HG03432 (cell line): ENCODE measurements around the gene MAN1A2.

ENCODE experiments used
- ATAC-seq: cut with Tn5 transposase; IDR thresholded peaks from one replicate; pipeline ENCODE4 v1.9.1; 2021; ENCODE audit warnings: mild to moderate bottlenecking, moderate library complexity; ENCODE audit not compliant: unreplicated experiment

MAN1A2 gene

DNA sequence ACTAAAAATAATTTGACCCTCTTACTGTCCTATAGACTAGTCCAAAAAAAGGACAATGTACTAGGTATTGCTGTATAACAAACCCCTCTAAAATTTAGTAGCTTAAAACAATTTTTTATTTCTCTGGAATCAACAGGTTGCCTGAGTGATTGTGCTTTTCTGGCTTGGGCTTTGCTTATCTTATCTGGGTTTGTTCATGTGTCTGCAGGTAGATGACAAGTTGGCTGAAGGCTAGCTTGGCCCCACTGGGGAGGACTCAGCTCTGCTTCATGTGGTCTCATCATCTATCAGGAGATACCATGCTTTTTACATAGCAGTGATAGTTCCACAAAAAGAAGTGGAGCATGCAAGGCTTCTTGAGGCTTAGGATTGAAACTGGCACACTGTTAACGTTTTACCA, 114.2 kb downstream of the MAN1A2 start:
- ATAC-seq, result no peak

DNA sequence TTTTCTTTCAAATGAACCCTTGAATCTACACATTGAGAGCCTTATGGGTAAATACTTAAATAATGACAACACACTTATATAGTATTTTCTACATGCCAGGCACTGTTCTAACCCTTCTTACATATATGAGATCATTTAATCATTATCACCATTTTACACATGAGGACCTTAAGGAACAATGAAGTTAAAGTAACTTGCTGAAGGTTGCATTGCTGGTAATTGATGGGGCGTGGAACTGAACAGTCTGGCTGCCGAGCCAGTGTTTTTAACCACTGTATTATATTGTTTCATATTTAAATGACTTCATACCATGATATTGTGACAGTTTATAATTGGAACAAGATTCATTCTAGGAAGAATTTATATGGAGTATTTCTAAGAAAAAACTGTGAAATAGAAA, 126.7 kb downstream of the MAN1A2 start:
- no peak for ATAC-seq

DNA sequence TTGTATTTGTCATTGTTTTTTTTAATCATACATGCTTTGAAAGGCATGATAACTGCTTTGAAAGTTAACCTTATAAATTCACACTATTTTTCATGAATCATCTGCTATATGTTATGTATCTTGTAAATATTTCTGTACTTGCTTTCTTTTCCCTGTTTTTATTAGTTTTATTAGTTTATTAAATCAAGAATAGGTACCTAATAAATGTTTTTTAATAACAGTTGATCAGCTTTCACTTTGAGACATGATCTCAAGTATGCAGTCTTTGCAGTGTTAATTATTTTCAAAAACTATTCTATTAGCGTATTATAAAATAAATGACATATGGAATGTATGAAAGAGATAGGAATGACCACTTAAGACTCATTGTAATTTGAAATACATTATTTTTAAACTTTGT, 127.8 kb downstream of the MAN1A2 start:
- no peak for ATAC-seq

DNA sequence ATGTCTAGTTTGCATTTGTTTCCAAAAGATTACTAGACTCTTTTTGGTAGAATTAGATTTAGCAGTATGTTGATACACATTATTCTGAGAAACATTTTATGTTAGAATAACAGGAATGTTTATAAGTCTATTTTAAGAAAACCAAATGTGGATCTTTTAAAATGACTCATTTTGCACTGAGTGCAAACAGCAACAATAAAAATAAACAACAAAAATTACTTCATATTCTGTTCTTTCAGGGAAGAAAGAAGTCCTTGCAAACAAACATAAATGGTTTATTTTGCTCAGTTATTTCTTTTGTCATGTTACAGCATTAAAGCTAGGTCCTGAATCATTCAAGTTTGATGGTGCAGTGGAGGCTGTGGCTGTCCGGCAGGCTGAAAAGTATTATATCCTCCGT, 131.8 kb downstream of the MAN1A2 start:
- no peak for ATAC-seq

DNA sequence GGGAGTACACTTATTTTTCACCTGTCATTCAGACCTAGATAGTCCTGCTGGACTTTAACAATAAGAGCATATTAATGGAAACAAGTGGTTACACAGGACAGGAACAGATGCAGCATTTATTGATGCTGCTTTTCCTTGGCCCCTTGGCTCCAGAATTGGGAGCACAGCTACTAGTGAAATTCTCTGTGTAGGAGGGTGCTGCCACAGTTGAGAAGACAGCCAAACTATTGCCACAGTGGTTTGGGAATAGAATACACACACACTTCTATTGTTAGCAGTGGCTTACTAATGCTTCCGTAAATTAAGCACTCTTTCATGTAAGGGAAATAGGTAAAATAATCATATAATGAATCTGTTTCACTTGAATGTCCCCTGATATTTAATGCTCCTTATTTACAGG, 133.3 kb downstream of the MAN1A2 start:
- no peak for ATAC-seq

DNA sequence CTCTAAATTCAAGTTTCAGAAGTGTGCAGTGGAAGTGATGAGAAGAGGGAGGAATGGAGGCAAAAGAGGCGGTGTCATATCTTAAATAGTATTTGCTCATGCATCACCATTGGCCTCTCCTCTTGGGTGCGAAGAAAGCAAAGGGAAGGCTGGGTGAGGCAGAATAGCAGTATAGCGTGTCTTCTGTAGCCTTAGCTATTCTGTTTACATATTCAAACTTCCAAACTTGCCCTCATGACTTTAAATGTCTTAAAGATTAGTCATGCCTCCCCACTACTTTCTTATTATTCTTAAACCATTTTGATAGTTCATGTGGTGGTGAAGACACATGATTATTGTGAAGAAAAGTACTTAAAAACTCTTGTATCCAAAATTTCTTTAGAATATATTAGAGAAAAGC, 134.0 kb downstream of the MAN1A2 start:
- no peak for ATAC-seq

DNA sequence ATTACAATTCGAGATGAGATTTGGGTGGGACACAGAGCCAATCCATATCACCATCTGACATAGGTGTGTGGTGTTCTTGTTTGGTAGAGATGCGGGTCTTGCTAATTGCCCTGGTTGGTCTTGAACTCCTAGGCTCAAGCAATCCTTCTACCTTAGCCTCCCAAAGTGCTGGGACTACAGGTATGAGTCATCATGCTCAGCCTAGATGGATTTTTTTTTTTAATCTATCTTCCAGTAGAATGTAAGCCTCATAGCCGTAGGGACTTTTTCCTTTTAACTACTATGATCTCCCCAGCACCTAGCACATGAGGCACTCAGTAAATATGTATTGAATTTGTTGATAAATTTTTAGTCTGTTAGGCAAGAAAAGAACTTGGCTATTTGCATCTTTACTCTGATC, 144.0 kb downstream of the MAN1A2 start:
- no peak for ATAC-seq

DNA sequence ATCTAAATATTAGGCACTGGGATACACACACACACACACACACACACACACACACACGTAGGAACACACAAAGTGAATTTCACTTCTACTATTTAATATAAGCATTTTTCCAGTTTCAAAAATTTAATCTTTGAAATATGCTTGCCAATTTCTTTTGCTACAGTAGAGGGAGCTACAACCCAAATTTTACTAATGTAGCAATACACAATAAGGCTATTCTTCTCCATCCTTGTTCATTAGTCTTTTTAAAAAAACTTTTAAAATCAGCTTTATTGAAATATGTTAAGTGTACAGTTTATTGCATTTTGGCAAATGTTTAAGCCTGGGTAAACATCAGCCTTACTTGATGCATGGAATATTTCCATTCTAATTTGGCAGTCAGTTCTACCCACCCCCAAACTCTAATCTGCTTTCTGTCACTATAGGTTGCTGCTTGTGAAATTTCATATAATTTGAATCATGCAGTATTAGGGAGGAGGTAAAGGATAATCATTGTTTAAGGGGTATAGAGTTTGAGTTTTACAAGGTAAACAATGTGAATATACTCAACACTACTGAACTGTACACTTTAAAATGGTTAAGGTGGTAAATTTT, 145.6 kb downstream of the MAN1A2 start:
- ATAC-seq, result no peak

DNA sequence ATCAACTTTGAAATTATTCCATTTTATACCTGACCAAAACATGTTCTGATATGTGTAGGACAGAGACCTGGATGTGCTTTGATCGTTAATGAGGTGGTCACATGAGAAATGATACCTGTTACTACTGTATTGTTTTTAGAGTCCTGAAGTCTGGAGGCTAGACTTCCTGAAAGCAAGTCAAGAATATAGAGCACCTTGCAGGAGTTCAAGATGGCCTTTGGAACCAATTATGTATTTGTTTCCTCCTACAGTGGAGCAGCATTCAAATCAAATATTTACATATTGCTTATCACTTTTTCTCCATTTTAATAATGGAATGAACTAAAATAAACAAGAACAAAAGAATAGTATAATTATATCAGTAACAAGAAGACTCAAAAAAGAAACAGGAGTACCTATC, 155.9 kb downstream of the MAN1A2 start:
- ATAC-seq, result no peak

DNA sequence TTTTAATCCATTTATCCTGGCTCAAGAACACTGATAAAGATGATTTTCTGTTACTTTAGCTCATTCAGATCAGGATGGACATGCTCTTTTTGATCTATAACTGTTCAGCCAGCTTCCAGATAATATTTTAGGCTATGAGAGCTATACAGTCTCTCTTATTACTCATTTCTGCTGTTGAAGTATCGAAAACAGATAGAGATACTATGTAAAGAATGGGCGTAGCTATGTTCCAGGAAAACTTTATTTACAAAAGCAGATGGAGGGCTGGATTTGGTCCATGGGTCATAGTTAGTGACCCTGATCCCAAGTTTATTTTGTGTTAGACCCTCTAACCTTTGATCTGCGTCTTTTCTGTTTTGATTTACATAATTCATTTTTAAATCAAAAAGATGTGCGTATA, 159.8 kb downstream of the MAN1A2 start:
- ATAC-seq, result no peak

DNA sequence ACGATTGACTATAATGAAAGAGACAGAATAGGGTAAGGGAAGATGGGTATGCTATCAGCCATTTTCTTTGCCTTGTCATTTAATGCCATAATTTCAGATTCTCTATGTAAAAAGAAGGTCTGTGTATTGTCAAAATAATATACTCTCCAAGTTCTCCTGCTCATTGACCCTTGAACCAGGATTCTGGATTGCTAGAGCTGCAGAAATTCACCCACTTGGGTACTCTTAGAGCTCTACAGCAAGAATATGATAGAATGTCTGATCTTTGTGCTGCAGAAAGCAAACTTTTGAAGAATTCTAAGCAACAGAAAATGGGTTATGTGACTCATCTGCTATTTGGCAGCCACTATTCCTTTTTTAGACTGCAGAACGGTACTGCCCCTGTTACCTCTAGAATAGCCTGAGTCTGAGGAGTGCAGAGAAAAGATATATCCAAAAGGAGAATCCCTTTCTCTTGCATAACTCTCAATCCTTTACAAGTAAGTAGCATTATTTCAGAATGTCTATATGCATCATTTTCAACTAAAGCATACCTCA, 160.4 kb downstream of the MAN1A2 start:
- ATAC-seq, result no peak

DNA sequence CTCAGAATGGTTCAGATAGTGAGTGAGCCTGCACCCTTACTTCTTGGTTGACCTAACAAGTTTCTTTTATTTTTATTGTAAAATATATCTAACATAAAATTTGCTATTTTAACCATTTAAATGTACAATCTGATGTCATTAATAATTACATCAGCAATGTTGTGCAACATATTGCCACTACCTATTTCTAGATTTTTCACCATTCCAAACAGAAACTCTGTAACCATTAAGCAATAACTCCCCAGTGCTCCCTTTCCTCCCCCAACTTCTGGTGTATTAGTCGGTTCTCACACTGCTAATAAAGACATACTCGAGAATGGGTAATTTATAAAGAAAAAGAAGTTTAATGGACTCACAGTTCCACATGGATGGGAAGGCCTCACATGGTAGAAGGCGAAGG, 162.4 kb downstream of the MAN1A2 start:
- ATAC-seq, result no peak

DNA sequence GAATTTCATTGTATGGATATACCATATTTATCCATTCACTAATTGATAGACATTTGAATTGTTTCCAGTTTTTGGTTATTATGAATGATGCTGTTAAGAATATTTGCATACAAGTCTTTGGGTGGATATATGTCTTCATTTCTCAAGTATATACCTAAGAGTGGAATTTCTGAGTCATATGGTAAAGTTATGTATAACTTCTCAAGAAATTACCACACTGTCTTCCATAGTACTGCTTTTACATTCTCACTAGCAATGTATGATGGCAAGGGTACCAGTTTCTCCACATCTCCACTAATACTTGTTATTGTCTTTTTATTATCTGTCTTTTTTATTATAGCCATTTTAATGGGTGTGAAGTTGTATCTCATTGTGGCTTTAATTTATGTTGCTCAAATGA, 164.0 kb downstream of the MAN1A2 start:
- no peak for ATAC-seq

DNA sequence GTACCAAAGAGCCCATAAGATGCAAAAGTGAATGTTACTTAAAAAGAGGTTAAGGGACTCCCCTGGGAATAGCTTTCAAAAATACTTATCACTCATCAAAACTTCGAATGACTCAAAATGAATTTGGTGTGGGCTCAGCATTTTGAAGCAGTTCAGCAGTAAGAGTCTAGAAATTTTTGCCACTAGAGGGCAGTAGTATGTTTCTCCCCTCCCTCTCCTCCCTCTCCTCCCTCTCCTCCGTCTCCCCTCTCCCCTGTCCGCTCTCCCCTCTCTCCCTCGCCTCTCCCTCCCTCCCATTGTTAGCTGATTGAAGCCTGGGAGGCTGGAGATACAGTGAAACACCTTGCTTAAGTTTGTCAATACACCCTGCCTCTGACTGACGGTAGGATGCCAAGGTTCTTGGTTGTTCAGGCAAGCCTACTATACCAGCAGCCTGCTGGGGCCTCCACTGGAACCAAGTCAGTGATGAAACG, 167.8 kb downstream of the MAN1A2 start:
- peak; percentile 89 for ATAC-seq

DNA sequence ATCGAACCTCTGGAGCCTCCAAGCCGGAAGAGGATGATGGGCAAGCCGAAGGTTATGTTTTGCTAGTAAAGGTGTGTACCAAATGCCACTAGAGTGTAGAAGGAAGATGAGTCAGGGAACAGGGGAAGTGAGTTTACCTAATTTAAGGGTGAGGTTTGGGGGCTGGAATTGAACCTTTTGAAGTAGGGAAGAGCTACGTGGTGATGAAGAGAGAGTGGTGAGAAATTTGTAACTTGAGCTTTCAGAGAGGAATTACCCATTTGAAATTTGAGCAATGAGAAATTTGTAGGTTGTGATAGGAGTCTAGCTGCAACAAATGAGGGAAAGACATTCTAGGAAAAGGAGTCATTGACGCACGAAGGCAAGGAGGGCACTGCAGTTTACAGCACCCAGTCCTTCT, 168.6 kb downstream of the MAN1A2 start:
- no peak for ATAC-seq

DNA sequence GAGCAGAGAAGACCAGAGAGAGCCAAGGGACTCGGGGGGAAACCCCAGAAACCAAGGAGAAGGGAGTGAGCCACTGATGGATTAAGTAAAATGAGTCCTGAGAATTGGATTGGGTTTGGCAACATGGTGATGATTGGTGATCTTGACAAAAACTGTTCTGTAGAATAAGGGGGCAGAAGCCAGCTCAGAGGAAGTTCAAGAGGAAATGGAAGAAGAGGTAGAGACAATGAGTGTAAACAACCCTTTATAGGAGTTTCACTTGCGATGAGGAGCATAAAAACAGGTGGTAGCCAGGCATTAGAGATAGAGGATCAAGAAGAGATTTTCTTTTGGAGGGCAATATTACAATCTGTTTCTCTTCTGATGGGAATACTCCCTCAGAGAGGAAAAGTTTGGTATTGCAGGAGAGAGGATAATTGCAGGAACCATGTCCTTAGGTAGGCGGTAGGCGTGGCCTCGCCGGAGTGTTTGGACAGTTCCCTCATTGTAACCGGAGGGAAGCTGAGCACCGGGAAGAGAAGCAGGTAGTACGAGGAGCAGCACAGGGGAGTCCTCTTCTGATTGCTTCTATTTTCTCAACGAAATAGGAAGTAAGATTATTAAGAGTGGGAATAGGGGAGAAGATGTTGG, 170.2 kb downstream of the MAN1A2 start:
- ATAC-seq, result no peak

DNA sequence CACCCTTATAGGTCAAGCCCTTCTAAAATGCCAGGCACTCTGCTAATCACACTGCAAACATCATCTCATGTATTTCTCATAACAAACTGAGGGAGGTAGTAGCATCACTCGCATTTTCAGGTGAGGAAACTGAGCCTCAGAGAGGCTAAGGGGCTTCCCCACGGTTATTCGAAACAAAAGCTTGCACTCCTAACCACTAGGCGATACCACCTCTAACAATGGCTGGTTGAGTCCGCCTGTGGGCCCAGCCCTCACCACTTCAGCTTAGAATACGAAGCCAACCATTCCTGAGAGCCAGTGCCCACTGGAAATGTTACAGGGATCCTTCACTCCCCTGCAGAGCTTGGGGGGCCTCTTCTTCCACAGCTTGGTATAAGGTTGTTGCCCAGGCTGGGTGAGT, 173.3 kb downstream of the MAN1A2 start:
- no peak for ATAC-seq

DNA sequence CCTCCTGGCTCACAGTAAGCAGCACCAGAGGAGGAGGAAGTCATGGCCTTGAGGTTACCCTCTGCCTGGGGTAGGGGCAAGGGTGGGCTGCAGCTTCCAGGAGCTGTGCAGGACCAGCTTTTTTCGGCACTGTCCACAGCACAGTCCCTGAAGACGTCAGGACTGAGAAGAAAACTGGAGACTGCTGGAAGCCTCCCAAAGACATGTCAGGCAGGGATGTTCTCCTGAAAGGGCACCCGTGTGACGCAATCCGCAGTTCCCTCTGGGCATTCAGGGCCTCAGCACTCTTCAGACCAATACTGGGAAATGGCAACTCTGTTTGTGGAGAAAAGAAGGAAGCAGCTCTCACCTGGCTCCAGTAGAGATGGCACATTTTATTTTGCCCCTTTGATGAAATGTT, 173.8 kb downstream of the MAN1A2 start:
- ATAC-seq, result no peak

DNA sequence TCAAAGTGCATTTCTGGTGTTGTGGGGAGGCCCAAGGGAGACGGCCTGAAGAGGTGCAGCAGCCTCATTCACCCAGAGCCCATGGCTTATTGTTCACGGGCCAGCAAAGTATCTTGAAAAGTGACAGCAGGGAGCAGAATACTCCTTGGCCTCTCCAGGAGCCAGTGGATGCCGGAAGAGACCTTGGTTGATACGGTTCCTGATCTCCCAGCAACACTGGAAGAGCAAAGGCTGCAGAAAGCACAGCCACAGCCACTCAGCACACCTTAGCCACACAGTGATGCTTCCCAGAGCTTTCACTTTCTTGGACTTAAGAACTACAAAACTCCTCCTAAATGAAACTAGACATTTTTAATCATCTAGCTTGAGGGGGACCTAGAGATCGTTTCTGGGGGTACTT, 174.3 kb downstream of the MAN1A2 start:
- ATAC-seq, result no peak

DNA sequence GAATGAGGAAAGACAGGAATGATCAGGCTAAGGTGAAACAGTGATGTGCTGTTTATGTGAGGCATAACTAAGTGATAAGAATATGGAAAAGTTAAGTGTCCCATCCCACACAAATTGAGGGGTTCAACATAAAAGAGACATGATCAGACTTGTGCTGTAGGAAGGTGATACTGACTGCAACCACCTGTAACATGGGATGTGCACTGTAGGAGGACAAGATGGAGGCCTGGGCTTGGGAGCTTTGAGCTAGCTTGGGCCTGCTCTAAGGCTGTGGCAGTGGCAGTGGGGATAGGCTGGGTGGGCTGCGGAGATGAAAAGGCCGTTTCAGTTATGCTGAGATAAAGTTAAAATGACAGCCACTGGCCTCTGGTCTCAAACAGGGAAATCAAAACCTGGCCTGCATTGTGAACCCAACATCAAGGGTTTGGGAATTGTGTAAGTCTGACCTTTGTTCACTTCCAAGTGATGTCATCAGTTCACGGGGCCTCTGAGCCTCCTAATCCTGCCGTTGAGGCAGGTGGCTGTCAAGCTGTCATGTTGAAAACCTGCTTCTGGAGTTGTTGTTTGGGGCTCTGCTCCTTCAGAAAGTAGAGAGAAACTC, 177.4 kb downstream of the MAN1A2 start:
- no peak for ATAC-seq

DNA sequence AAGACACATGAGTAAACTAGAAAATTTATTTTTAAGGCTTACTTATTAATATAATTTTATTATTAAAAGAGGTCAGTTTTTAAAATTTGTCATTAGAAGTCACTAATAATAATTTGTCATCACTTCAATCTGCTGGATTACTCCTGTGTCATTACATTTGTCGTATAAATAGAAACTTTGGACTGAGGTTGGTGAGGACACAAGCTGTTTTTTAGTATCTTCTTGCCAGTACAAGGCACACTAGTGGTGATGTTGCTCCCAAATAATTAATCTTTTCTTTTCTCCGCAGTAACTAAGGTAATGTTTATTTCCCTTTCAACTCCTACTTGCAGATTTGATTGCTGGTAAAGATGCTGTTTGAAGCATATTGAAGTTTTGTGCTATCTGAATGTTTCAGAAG, 179.2 kb downstream of the MAN1A2 start:
- ATAC-seq, result no peak

DNA sequence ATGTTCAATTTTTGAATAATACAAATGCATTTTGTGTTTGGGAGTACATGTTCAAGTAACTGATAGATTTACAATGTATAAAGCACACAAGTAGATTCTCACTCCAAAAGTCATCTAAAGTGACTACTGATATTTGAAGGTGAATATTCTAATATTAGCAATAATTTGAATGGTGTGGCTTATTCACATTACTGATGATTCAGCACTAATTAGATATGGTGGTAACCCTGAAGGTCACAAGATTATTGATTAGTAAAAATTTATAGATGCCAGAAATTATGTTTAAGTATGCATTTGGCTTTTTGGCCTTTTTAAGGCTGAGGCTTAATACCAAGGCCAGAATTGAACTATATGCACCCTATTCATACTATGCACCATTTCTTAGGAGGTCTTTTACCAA, 186.2 kb downstream of the MAN1A2 start:
- no peak for ATAC-seq
